NT2/D1 (cell line): ENCODE measurements around the gene RAE1.

Experiments used
- SUZ12 ChIP-seq: IDR thresholded peaks from 2 replicates; pipeline ENCODE4 v1.6.1; 2011; ENCODE audit not compliant: insufficient read length, insufficient read depth; ENCODE audit errors: extremely low read depth
- YY1 ChIP-seq: IDR thresholded peaks from 2 replicates; pipeline ENCODE4 v1.6.1; 2011; ENCODE audit not compliant: insufficient read length, insufficient read depth
- ZNF274 ChIP-seq: IDR thresholded peaks from 2 replicates; pipeline ENCODE4 v1.6.1; 2011; ENCODE audit warnings: mild to moderate bottlenecking, low read depth, low read length

DNA sequence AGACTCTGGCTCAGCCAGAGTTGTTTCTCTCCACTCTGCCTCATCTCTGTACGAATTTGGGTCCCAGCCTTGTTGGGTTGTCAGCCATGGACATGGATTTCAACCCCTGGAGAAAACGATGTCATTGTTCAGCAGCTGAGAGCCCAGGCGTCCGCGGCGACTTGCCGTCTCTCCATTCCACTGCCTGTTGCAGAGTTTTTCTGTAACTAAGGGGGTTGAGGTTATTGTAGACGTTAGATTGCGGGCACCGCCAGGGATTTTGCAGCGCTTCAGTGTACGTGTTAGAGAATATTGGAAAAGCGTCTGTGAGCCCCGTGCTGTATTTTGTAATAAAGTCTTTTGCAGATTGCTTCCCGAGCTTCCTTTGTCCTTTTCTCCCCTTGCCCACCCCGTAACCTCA lies 27.1 kb downstream of the RAE1 start:
- TF ChIP-seq ZNF274 (no peak), YY1 (no peak), SUZ12 (no peak)
